Endometrial microvascular endothelial cells (primary cell): ENCODE data around the gene APBB3. TPM values are rescaled to one million over a fixed set of nuclear protein-coding genes. Genes with fewer than 3 reads are reported as not detected.
"Not testable (repeated sequence)": the region's sequence is repeated elsewhere in the genome, so short reads cannot be mapped to it uniquely, and the experiment has no call there.

Experiments
- in situ Hi-C: cut with HindIII; loops from 2 replicates; pipeline ENCODE4 v1.10.0; 2017; ENCODE audit warnings: low sequenced_read_pairs, low pct_unique_long_range_greater_than_20kb; ENCODE audit errors: inconsistent ontology term
- total RNA-seq: library from RNA; depleted of rRNA; stranded (reverse); fragments of >200 nt; gene quantifications from one replicate; pipeline ENCODE4 v1.2.3, GENCODE V29; 2015; ENCODE audit errors: inconsistent ontology term

The APBB3 gene
- total RNA-seq, 1 donor from 2014 or later: 6.3 TPM

GRCh38 chr5:140587495-140587894 is 23.1 kb upstream of the APBB3 start:
- in situ Hi-C loops: no loop called here

GRCh38 chr5:140579188-140579747 is 14.9 kb upstream of the APBB3 start:
- in situ Hi-C loops: not testable (repeated sequence)

- in situ Hi-C loops: no loop called here
Observed at GRCh38 chr5:140576776-140577201, 12.4 kb upstream of the APBB3 start.

GRCh38 chr5:140575309-140575708 is 10.9 kb upstream of the APBB3 start:
- in situ Hi-C loops: no loop called here

- in situ Hi-C loops: loop anchor here (25.0 kb wide), 1 partner anchor 237 kb away; the partner anchor contains the start of gene HBEGF
Observed at GRCh38 chr5:140574165-140574564, 9.8 kb upstream of the APBB3 start.

GRCh38 chr5:140573683-140574082 is 9.3 kb upstream of the APBB3 start:
- in situ Hi-C loops: loop anchor here (25.0 kb wide), 1 partner anchor 236 kb away; the partner anchor contains the start of gene HBEGF

GRCh38 chr5:140571105-140571504 is 6.7 kb upstream of the APBB3 start:
- in situ Hi-C loops: loop anchor here (25.0 kb wide), 1 partner anchor 234 kb away; the partner anchor contains the start of gene HBEGF

- in situ Hi-C loops: loop anchor here (25.0 kb wide), 1 partner anchor 233 kb away; the partner anchor contains the start of gene HBEGF
Observed at GRCh38 chr5:140570488-140570887, 6.1 kb upstream of the APBB3 start.

- in situ Hi-C loops: loop anchor here (25.0 kb wide), 1 partner anchor 233 kb away; the partner anchor contains the start of gene HBEGF
Observed at GRCh38 chr5:140570058-140570457, 5.7 kb upstream of the APBB3 start.

GRCh38 chr5:140569197-140569596 is 4.8 kb upstream of the APBB3 start:
- in situ Hi-C loops: loop anchor here (25.0 kb wide), 1 partner anchor 232 kb away; the partner anchor contains the start of gene HBEGF

GRCh38 chr5:140568443-140569063 is 4.2 kb upstream of the APBB3 start:
- in situ Hi-C loops: loop anchor here (25.0 kb wide), 1 partner anchor 231 kb away; the partner anchor contains the start of gene HBEGF

GRCh38 chr5:140567871-140568270 is 3.5 kb upstream of the APBB3 start:
- in situ Hi-C loops: loop anchor here (25.0 kb wide), 1 partner anchor 231 kb away; the partner anchor contains the start of gene HBEGF

- in situ Hi-C loops: loop anchor here (25.0 kb wide), 1 partner anchor 230 kb away; the partner anchor contains the start of gene HBEGF
Observed at GRCh38 chr5:140567136-140567818, 2.9 kb upstream of the APBB3 start.

GRCh38 chr5:140566665-140567064 is 2.3 kb upstream of the APBB3 start:
- in situ Hi-C loops: loop anchor here (25.0 kb wide), 1 partner anchor 229 kb away; the partner anchor contains the start of gene HBEGF

GRCh38 chr5:140565780-140566095 is 1.3 kb upstream of the APBB3 start:
- in situ Hi-C loops: loop anchor here (25.0 kb wide), 1 partner anchor 228 kb away; the partner anchor contains the start of gene HBEGF

GRCh38 chr5:140565024-140565779 is 804 bp upstream of the APBB3 start:
- in situ Hi-C loops: loop anchor here (25.0 kb wide), 1 partner anchor 228 kb away; the partner anchor contains the start of gene HBEGF

- in situ Hi-C loops: loop anchor here (25.0 kb wide), 1 partner anchor 226 kb away; the partner anchor contains the start of gene HBEGF
Observed at GRCh38 chr5:140563596-140563995, 802 bp downstream of the APBB3 start.

- in situ Hi-C loops: loop anchor here (25.0 kb wide), 1 partner anchor 225 kb away; the partner anchor contains the start of gene HBEGF
Observed at GRCh38 chr5:140561753-140562523, 2.5 kb downstream of the APBB3 start.
